ENCODE data around the gene OR2H1.
"Not testable (repeated sequence)": the region's sequence is repeated elsewhere in the genome, so short reads cannot be mapped to it uniquely, and the experiment has no call there.

OR2H1 gene

DNA sequence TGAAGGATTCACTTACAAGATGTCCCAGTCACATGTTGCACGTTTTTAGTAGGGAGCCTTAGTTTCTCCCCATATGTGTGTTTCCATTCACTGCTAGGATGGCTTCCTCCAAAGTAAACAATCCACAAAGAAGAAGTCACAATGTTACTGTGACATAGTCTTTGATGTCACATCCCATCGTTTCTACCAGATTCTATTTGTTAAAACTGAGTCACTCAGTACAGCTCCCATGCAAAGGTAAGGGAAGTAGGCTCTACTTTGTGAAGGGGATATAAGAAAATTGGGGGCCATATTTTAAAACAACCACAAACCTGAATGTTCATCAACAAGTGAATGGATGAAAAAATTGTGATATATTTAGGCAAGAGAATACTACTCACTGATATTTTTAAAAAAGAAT, at the start of gene OR2H1, which contains the start of gene OR11A1:
Gene OR2H1 (plus strand): TSS at position 185 of the 400 bp plus-strand sequence. CDS start 4,615 bp downstream, outside the sequence.
Gene OR11A1 (minus strand): TSS at position 101 of the 400 bp plus-strand sequence. CDS start 29,430 bp downstream, outside the sequence.
- no peak for DNase-seq

DNA sequence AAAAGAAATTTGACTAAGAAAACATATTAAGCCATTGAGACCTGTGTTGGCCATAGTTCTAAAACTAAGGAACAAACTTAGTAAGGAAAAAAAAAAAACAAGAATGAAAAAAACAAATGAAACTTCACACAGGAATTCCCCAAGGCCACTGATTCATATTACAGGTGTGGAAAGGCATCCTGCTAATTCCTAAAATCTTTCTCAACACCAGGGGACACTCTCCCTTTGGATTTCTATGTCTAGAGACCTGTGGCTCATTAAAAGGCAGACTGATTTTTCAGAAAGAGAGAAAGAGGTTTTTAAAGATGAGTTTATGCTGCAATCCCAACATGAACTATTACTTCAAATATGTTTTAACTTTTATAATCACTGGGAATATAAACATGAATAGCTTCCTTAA, 42.4 kb upstream of the OR2H1 start, which contains the start of gene OR12D1:
Gene OR12D1 (plus strand): TSS at position 341 of the 400 bp plus-strand sequence.
- DNase-seq: no peak

DNA sequence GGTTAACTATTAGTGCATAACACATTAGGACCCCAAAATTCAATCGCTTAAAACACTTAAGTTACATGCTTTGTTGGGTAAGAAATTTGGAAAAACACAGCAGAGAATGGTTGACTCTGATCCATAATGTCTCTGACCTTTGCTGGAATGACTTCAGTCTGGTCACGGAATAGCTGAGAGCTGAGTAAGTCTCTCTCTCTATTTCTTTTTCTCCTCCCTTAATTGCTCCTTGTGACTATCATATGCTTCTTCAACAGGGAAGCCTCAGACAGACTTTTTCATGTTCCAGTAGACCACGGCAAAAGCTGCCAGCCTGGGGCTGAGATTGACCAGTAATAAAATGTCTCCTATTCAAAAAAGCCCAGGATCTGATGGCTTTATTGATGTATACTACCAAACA, 37.4 kb upstream of the OR2H1 start:
- no peak for DNase-seq

DNA sequence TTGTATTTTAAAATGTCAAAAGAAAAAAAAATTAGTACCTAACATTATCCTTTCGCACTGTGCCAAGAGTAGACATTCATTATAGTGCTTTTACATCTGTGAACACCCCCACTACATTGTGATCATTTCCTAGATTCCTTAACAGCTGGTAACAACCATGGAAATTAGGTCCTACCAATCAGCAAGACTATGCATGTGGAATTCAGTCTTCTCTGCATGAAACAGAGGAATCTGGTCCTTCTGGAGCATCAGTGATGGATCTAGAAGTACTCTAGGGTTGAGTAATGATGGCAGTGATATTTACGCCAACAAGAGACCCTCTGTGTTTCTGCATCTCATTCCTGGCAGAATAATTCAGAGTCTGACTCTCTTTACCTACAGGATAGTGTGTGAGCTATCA, 32.8 kb upstream of the OR2H1 start:
- no peak for DNase-seq

DNA sequence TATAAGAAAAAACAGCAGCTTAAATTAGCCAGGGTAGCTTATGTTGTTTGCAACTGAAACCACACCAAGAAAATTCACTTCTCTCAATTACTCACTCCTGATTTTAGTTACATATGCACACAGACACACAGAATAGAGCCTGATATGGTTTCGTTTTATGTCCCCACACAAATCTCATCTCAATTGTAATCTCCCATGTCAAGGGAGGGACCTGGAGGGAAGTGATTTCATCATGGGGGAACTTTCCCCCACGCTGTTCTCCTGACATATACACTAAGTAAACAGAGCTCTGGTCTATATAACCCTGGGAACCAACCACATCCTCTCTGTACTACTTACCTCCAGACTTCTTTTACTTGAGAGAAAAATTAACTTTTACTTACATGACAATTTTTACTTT, 32.4 kb upstream of the OR2H1 start:
- DNase-seq: no peak

DNA sequence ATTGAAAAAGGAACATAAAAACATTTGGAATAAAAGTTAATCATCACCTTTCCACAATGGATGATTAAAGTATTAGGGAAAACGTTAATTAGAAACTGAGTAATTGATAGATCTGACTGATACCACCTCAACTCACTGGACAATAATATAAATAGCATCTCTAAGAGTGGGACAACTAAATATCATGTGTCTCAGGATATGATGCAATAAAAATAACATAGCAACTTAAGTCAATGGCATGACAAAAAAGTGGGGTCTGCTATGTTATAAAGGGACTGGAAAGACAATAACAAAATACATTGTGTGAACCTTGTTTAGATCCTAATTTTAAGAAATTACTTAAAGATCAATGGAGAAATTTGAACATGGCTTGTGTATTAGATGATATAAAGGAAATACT, 31.9 kb upstream of the OR2H1 start:
- DNase-seq: no peak

DNA sequence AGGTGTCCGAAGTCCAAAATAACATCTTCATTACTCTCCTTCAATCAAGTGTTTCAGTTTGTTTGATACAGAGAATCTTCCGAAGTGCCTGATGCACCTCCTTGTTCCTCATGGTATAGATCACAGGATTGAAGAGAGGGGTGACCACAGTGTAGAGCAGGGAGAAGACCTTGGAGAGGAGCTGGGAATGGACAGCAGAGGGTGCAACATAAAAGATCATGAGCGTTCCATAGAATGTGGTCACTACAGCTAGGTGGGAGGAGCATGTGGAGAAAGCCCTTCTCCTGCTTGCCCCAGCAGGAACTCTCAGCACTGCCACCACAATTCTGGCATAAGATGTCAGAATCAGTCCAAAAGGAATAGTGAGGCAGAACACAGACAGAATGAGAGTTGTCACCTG, 30.3 kb upstream of the OR2H1 start:
- DNase-seq: no peak

DNA sequence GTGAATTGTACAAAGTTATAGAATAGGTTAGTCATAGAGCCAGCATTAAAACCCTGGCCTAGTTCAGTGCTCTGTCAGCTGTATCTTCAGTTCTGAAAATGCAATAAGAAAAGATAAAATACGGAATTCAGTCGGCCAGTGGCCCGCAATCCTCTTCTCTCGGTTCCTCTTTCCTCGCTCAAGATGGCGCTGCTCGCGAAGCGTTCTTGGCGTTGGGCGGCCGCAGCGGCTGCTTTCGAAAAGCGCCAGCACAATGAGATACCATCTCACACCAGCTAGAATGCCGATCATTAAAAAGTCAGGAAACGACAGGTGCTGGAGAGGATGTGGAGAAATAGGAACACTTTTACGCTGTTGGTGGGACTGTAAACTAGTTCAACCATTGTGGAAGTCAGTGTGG, 20.2 kb upstream of the OR2H1 start:
- DNase-seq: not testable (repeated sequence)

DNA sequence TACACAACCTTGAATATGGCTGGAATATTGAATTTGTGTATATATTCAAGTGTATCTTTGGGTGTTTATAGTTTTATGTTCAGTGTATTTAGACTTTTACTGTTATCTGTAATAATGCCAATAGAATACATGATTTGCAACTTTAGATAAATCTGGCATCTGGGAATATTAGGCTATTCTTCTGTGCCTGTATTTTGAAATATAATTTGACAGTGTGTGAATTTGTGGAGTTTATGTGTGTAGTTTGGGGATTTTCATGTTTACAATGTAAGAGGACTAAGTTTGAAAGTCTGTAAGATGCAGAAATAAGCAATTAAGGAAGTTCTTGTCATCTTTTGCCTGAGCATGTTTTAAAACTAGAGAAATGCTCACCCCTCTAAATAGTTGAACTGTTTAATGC, 17.9 kb upstream of the OR2H1 start, which contains the start of gene OR10C1:
Gene OR10C1 (plus strand): TSS at position 301 of the 400 bp plus-strand sequence. CDS start 710 bp downstream, outside the sequence.
- no peak for DNase-seq

DNA sequence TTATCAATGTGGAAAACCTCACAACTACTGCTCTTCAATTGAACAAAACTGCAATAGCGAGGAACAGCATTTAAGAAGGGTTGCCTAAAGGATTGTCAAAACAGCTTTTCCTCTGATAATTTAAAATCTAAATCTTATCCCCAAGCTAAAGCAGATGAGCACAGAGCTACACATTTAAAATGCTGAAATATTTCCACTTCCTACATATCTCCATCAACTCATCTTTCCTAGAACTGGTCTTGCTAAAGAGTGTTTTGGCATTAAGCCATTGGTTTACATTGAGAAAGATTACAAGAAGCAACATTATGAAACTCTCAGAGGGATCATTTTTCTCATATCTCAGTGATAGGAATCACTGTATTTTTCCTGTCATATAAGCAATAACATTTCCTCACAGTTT, 14.2 kb upstream of the OR2H1 start:
- no peak for DNase-seq

DNA sequence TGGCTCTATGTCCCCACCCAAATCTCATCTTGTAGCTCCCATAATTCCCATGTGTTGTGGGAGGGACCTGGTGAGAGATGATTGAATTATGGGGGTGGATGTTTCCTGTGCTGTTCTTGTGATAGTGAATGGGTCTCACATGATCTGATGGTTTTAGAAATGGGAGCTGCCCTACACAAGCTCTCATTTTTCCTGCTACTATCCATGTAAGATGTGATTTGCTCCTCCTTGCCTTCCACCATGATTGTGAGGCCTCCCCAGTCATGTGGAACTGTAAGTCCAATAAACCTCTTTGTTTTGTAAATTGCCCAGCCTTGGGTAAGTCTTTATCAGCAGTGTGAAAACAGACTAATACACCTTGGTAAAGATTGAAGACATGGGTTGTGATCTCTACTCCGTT, 12.9 kb upstream of the OR2H1 start:
- DNase-seq: not testable (repeated sequence)

DNA sequence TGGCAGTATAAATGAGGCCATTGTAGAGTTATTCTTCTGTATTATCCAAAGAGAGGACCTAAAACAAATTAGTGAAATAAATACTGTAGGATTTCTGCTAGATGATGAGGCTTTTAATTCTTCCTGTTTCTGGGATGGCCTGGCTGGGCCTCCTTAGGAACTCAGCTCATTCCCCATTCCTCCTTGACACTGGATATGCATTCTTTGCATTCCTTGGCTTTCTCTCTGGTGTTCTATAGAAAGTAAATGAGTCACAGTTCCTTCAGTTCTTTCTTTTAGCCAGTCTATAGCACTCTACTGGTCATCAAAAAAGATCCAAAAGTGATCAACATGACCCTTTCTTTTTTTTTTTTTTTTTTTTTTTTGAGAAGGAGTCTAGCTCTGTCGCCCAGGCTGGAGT, 9.3 kb upstream of the OR2H1 start:
- no peak for DNase-seq

DNA sequence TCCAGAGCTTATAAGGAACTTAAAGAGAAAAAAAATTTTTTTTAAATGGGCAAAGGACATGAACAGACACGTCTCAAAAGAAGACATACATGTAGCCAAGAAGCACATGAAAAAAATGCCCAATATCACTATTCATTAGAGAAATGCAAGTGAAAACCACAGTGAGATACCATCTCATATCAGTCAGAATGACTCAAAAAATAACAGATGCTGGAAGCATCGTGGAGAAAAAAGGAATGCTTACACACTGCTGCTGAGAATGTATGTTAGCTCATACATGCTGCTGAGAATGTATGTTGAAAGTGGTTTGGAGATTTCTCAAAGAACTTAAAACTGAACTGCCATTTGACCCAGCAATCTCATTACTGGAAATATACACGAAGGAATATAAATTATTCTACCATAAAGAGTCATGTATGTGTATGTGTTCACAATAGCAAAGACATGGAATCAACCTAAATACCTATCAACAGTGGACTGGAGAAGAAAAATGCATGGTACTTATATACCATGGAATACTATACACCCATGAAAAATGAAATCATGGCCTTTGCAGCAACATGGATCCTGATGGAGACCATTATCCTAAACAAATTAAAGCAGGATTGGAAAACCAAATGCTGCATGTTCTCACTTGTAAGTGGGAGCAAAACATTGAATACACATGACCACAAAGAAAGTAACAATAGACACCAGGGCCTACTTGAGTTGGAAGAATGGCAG, 5.3 kb upstream of the OR2H1 start:
- no peak for DNase-seq

DNA sequence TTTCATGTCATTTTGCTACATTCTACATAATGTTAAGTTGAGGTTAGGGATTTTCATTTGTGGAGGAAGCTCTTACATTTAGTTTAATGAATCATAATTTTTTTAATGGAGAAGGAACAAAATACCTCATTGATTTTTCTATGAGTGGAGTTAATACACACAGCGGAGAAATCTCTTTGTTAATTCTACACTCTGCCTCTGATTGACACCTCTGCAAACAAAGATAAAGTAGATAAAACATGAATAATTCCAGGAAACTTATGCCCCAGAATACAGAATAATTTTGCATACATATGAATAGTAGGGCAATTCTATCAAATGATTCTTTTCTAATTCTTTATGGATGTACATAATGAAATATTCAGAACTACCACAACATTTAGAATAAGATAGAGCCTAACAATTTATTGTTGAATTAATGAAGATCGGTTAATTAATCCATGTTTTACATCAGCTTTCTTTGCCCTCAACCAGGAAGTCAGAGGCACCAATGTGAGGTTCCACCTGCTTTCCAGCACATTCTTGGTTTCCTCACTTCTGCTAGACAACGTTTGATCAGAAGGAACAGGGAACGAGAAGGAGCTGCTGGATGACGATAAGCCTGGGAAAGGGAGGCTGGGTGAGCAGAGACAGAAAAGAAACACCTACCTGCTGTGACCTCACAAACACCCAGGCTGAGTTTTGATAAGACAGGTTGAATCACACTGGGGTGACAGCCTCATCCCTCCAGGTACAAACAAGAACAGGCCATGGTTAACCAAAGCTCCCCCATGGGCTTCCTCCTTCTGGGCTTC, 4.3 kb downstream of the OR2H1 start:
- no peak for DNase-seq

DNA sequence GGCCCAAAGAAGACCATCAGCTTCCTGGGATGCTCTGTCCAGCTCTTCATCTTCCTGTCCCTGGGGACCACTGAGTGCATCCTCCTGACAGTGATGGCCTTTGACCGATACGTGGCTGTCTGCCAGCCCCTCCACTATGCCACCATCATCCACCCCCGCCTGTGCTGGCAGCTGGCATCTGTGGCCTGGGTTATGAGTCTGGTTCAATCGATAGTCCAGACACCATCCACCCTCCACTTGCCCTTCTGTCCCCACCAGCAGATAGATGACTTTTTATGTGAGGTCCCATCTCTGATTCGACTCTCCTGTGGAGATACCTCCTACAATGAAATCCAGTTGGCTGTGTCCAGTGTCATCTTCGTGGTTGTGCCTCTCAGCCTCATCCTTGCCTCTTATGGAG, 5.1 kb downstream of the OR2H1 start:
- DNase-seq: no peak

DNA sequence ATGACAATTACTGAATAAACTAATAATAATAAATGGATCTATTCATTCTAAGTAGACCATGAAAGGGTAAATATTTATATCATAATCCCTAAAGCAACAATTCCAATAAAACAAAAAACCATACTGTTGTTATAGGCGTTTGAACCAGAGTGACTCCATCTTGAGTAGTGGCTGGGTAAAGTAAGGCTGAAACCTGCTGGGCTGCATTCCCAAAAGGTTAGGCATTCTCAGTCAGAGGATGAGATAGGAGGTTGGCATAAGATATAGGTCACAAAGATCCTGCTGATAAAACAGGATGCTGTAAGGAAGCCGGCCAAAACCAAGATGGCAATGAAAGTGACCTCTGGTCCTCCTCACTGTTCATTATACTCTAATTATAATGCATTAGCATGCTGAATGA, 8.3 kb downstream of the OR2H1 start:
- DNase-seq: no peak

DNA sequence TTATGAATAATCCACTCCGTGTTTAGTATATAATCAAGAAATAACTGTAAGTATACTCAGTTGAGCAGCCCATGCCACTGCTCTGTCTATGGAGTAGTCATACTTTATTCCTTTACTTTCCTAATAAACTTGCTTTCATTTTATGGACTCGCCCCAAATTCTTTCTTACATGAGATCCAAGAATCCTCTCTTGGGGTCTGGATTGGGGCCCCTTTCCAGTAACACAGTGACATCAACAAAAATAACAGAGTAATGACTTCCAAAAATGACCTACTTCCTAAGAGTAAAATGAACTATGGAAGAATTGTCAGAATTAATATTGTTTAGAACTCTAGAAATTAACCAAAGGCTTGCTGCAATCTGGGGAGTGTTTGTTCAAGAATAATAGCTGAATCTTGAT, 8.8 kb downstream of the OR2H1 start:
- no peak for DNase-seq

DNA sequence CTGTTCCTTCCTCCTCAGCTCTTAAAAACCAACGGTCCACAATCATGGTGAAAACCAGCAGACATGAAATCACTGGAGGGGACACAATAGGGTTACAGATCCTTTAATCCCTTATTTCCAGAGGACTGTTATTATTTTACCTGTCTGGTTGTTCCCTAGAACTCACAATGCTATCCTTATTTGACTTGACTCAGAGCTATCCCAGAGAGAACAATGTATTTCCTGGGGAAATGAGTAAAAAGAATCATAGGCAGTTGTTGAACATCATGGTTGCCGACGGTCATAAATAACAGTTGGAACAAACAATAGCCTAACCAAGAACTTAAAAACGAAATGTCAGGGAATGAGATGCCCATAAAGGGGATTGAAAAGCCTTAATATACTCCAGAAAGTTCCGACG, 9.3 kb downstream of the OR2H1 start:
- no peak for DNase-seq

DNA sequence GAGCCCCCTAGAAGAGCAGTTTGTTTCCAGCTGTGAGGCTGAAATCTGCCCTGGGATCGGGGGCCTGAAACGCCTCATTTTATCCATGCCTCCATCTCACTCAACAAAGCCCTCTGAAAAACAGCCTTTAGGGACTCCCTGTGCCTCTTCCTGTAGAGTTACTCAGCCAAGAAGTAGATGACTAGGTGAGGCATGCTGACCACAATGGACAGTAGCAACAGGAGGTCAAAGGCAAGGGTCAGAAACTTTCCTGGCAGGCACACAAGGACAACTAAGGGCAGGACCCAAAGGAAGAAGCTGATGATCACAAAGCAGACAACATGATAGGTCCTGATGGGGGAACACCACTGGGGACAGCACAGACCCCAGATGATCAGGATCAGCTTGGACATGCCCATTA, 18.0 kb downstream of the OR2H1 start:
- no peak for DNase-seq

DNA sequence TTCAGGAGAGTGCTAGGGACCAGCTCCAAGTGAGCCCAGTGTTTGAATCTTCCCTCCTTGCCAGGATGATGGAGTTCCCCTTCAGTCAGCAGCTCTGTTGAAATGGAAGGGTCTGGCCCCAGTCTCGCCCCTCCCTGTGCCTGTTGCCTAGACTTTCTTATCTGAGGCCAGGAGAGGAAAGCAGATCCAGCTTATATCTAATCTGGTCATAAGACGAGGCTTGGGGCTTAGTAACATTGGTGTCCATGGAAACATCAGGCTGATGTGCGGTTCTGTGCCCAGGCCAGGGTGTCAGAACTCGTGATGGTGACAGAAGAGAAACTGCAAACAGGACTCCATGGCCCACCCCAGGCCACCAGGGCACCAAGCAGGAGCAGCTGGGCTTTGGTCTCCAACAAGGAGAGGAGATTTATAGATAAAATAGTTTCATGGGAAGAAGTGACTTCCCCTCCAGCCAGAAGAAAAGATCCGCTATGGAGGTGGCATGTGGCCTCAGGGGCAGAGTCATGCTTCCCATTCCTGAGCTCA, 21.0 kb downstream of the OR2H1 start:
- no peak for DNase-seq

DNA sequence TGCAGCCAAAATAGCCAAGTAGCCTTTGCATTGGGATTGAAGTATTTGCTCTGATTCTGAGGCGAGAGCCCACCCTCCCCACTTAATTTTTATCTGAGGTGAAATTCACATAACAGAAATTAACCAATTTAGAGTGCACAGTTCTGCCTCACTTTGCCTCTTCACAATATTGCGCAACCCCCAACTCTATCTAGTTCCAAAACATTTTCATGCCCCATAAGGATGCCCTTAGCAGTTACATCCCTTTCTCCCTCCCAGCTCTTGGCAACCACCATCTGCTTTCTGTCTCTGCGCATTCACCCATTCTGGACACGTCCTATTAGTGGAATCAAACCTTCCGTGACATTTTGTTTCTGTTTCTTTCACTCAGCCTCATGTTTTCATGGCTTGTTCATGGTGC, 21.8 kb downstream of the OR2H1 start:
- no peak for DNase-seq

DNA sequence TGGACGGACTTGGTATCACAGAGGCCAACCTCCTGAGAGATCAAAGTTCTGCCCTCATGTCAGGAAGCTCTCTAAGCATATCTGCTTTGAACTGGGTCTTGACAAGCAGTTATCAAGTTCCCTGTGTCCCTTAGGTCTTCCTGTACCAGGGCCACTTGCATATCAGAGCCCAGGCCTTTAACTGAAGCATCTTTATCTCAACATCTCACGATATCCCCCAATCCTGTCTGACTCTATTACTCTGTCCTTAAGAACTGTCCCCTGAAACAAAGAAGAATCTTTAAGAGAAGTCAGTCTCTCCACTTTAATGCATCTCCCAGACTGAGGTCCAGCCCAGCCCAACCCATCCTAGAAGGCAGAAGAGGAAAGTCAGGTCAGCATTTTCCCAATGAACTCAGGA, 22.6 kb downstream of the OR2H1 start:
- no peak for DNase-seq

DNA sequence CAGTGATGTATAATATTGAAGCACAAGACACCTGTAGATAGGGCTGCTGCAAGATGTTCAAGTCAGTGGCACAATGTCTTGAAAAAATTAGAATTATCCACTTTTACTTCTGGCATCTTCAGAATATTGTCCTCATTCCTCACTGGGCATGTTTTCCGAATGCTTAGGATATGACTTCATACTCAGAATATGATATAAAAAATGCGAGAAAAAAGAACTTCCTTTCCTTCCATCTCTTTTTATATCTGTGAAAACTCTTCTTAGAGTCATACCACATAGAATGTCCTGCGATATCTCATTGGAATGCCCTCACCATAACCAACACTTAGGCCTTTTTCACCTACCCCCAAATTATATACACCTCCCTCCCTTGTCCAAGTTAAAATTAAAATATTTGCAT, 26.2 kb downstream of the OR2H1 start:
- no peak for DNase-seq

DNA sequence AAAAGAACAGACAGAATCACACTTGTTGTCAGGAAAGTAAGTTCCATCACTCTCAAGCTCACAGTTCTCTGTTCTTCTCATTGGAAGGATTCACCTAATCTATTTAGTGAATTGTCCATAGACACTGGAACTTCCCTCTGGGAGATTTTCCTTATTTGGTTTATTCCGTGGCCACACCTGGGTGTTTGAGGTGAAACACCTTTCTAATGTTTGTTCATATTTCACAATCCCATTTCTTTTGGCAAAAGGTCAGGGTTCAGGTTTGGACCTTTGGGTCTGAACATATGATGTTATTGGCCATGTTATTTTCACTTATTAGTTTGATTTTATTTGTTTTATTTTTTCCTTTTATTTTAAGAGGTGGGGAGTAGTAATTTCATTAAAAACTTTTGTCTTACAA, 26.8 kb downstream of the OR2H1 start:
- no peak for DNase-seq
